ENCODE data around the gene TSPAN9.

Gene TSPAN9

GRCh38 chr12:3321881-3322280, 244.7 kb downstream of the TSPAN9 start:
- no peak for DNase-seq

GRCh38 chr12:3323002-3323685, 246.0 kb downstream of the TSPAN9 start:
- DNase-seq, result no peak

GRCh38 chr12:3325736-3326135, 248.6 kb downstream of the TSPAN9 start:
- no peak for DNase-seq

GRCh38 chr12:3326156-3326849, 249.1 kb downstream of the TSPAN9 start:
- DNase-seq, result no peak

GRCh38 chr12:3326850-3327780, 249.9 kb downstream of the TSPAN9 start:
- DNase-seq, result no peak

GRCh38 chr12:3328081-3328480, 250.9 kb downstream of the TSPAN9 start:
- no peak for DNase-seq

GRCh38 chr12:3328571-3328970, 251.4 kb downstream of the TSPAN9 start:
- DNase-seq, result no peak

- no peak for DNase-seq
These were observed 252.2 kb downstream of the TSPAN9 start for GRCh38 chr12:3329361-3329760.

GRCh38 chr12:3330976-3331510, 253.9 kb downstream of the TSPAN9 start:
- no peak for DNase-seq

- peak; percentile 25 for DNase-seq
These were observed 255.0 kb downstream of the TSPAN9 start for GRCh38 chr12:3332188-3332587.

- no peak for DNase-seq
These were observed 256.4 kb downstream of the TSPAN9 start for GRCh38 chr12:3333583-3333982.

GRCh38 chr12:3333991-3334391, 256.8 kb downstream of the TSPAN9 start:
- DNase-seq, result no peak

- no peak for DNase-seq
These were observed 257.9 kb downstream of the TSPAN9 start for GRCh38 chr12:3335078-3335487.
